ENCODE measurements around the gene NTPCR. TPM values are rescaled to one million over a fixed set of nuclear protein-coding genes. Genes with fewer than 3 reads are reported as not detected.

The NTPCR gene
- total RNA-seq, 4 donors from 2014 or later, result 24.6 to 37.1 (median 28.4) TPM

DNA sequence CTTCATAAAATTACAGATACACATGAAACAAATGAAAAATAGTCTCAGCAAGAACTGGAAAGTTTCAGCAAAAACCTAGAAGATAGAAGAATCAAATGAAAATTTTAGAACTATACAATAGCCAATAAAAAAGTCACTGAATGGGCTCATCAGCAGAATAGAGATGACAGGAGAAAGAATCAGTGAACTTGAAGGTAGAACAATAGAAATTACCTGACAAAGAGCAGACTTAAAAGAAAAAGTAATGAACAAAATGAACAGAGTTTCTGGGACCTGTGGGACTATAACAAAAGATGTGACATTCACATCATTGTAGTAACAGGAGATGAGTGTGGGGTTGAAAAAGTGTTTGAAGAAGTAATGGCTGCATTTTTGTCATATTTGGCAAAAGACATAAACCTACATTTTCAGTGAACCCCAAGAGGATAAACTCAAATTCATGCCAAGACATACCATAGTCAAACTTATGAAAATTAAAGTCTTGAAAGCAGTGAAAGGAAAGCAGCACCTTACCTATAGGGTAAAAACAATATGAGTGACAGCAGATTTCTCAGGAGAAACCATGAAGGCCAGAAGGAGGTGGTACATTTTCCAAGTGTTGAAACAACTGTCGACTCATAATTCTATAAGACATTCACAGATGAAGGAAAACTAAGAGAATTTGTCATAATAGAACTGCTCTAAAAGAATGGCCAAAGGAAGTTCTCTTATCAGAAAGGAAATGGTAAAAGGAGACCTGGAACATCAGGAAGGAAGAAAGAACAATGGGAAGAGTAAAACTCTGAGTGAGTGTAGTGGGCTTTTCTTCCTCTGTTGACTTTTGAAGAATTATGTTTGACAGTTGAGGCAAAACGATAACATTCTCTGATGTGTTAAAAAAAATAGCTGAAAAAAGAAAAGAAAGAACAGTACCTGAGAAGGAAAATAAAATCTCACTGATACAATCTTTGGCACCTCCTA, 23.5 kb downstream of the NTPCR start:
- H3K9me3 ChIP-seq, result no peaks in the 10 kb centered on the region
- ATAC-seq, result no peak
- peaks cover 0 to 16% (median 0%) of the 10 kb centered on the region in 3 donors for H3K4me1 ChIP-seq
- peaks cover 3 to 83% of the 10 kb centered on the region in 2 donors for H3K36me3 ChIP-seq
- TF ChIP-seq POLR2AphosphoS5 (IDR thresholded peaks at IDR 0.05), result no peak
- TF ChIP-seq, protein P1, sequence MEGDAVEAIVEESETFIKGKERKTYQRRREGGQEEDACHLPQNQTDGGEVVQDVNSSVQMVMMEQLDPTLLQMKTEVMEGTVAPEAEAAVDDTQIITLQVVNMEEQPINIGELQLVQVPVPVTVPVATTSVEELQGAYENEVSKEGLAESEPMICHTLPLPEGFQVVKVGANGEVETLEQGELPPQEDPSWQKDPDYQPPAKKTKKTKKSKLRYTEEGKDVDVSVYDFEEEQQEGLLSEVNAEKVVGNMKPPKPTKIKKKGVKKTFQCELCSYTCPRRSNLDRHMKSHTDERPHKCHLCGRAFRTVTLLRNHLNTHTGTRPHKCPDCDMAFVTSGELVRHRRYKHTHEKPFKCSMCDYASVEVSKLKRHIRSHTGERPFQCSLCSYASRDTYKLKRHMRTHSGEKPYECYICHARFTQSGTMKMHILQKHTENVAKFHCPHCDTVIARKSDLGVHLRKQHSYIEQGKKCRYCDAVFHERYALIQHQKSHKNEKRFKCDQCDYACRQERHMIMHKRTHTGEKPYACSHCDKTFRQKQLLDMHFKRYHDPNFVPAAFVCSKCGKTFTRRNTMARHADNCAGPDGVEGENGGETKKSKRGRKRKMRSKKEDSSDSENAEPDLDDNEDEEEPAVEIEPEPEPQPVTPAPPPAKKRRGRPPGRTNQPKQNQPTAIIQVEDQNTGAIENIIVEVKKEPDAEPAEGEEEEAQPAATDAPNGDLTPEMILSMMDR (IDR thresholded peaks at IDR 0.05), result no peak
- TF ChIP-seq EP300 (IDR thresholded peaks at IDR 0.05), result no peak
- TF ChIP-seq POLR2A (IDR thresholded peaks at IDR 0.05), result no peak
- H3K27me3 ChIP-seq, result no peaks in the 10 kb centered on the region
- H3K27ac ChIP-seq, result no peak overlapping the region
- no peak overlapping the region for H3K4me3 ChIP-seq
- WGBS, 2 donors (ENCODE audit: low coverage in 1 of 2), result 60 to 93% methylated on average over 1 to 2 of the region's 2 CpGs

- H3K4me3 ChIP-seq, result no peak overlapping the region
- peaks cover 0 to 14% (median 0%) of the 10 kb centered on the region in 3 donors for H3K4me1 ChIP-seq
- WGBS, 2 donors (ENCODE audit: low coverage in 1 of 2), result 60 to 83% methylated on average over 1 to 2 of the region's 3 CpGs
- H3K27me3 ChIP-seq, result no peaks in the 10 kb centered on the region
- TF ChIP-seq, protein P1 (IDR thresholded peaks at IDR 0.05), result no peak
- TF ChIP-seq EP300 (IDR thresholded peaks at IDR 0.05) (no peak), POLR2A (IDR thresholded peaks at IDR 0.05) (no peak), POLR2AphosphoS5 (IDR thresholded peaks at IDR 0.05) (no peak)
- no peak overlapping the region for H3K27ac ChIP-seq
- H3K9me3 ChIP-seq, result no peaks in the 10 kb centered on the region
- ATAC-seq, result no peak
- H3K36me3 ChIP-seq, result peaks cover 3 to 75% of the 10 kb centered on the region in 2 donors
These were observed 24.6 kb downstream of the NTPCR start for GRCh38 chr1:232974971-232975370.

- H3K27me3 ChIP-seq, result no peaks in the 10 kb centered on the region
- TF ChIP-seq POLR2AphosphoS5 (IDR thresholded peaks at IDR 0.05) (no peak), EP300 (IDR thresholded peaks at IDR 0.05) (no peak), POLR2A (IDR thresholded peaks at IDR 0.05) (no peak)
- TF ChIP-seq, protein P1 (IDR thresholded peaks at IDR 0.05), result no peak
- no peak overlapping the region for H3K27ac ChIP-seq
- WGBS, 2 donors (ENCODE audit: low coverage in 1 of 2), result 52 to 68% methylated on average over 4 to 6 of the region's 8 CpGs
- no peak for ATAC-seq
- H3K9me3 ChIP-seq, result no peaks in the 10 kb centered on the region
- no peak overlapping the region for H3K4me3 ChIP-seq
- peaks cover 0 to 43% of the 10 kb centered on the region in 2 donors for H3K36me3 ChIP-seq
- peaks cover 0 to 14% (median 0%) of the 10 kb centered on the region in 3 donors for H3K4me1 ChIP-seq
These were observed 27.8 kb downstream of the NTPCR start for GRCh38 chr1:232978091-232978634.

DNA sequence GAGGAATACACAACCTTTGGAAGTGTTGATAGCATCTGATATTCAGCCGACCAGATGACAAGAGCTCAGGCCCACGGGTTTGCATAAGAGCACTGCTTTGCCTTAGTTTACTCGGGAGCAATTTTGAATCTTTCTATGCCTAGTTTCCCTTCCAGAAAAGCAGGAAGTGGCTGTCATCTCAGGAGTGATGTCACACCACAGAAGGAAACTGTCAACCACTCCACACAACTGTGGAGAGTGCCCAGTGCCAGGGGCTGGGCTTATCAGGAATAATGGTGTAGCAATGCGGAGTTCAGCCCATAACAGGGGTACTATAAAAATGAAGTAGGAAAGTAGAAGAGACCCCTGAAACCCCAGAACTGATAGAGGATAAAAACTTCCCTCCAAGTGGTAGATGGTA, 28.4 kb downstream of the NTPCR start:
- H3K4me1 ChIP-seq, result peaks cover 0 to 14% (median 0%) of the 10 kb centered on the region in 3 donors
- peaks cover 0 to 39% of the 10 kb centered on the region in 2 donors for H3K36me3 ChIP-seq
- H3K9me3 ChIP-seq, result no peaks in the 10 kb centered on the region
- no peak overlapping the region for H3K27ac ChIP-seq
- no peaks in the 10 kb centered on the region for H3K27me3 ChIP-seq
- H3K4me3 ChIP-seq, result no peak overlapping the region
- 59 to 80% methylated on average over 2 to 4 of the region's 4 CpGs for WGBS, 2 donors (ENCODE audit: low coverage in 1 of 2)
- no peak for TF ChIP-seq EP300 (IDR thresholded peaks at IDR 0.05)
- TF ChIP-seq, protein P1 (IDR thresholded peaks at IDR 0.05), result no peak
- TF ChIP-seq POLR2AphosphoS5 (IDR thresholded peaks at IDR 0.05), result no peak
- TF ChIP-seq POLR2A (IDR thresholded peaks at IDR 0.05), result no peak
- no peak for ATAC-seq

Data from gastroesophageal sphincter (tissue), 4 donors.